Esophagus muscularis mucosa (tissue), 4 donors: ENCODE results near the gene SIGLEC11.

Experiments used
- EP300 ChIP-seq: sonication (generic); formaldehyde crosslinking; IDR thresholded peaks from one replicate; pipeline ENCODE4 v1.6.1; 2017; ENCODE audit warnings: antibody characterized with exemption
- POLR2A ChIP-seq: fragments of 450-650 bp; IDR thresholded peaks from one replicate; pipeline ENCODE4 v1.6.1; 2017; ENCODE audit warnings: antibody characterized with exemption, moderate library complexity, mild to moderate bottlenecking, low read depth
- POLR2AphosphoS5 ChIP-seq, 2 donors: sonication (generic); formaldehyde crosslinking; IDR thresholded peaks; one replicate each; pipeline ENCODE4 v1.6.1; 2017; ENCODE audit warnings: antibody characterized with exemption in 2 of 2
- TF ChIP-seq, protein P1 (sequence below), 3 experiments: fragments of 200-600 bp in 2 of 3; fragments of 450-650 bp in 1 of 3; sonication (generic) in 2 of 3; IDR thresholded peaks; one replicate each; pipeline ENCODE4 v1.5.1; 2017 to 2019; ENCODE audit warnings: antibody characterized with exemption in 3 of 3, mild to moderate bottlenecking in 2 of 3, moderate library complexity in 1 of 3

DNA sequence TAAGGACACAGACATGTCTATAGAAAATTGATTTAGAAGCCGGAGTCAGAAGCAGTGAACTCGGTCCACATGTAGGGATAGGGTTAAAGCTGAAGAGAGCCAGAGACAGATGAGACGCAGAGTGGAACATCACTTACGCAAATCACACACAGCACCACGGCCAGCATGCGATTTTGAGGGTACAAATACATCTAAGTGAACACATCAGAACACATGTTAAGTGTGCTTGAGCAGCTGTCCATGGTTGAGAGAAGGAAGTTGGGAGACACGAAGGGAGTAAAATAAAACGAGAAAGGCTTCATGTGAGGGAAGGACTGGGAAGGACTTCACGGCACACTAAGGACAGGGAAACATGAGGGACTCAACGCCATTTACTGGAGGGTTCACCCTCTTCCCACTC lies 25.4 kb upstream of the SIGLEC11 start:
- TF ChIP-seq POLR2A: no peak
- TF ChIP-seq POLR2AphosphoS5 (IDR thresholded peaks at IDR 0.05): no peak
- no peak for TF ChIP-seq EP300
- TF ChIP-seq, protein P1, sequence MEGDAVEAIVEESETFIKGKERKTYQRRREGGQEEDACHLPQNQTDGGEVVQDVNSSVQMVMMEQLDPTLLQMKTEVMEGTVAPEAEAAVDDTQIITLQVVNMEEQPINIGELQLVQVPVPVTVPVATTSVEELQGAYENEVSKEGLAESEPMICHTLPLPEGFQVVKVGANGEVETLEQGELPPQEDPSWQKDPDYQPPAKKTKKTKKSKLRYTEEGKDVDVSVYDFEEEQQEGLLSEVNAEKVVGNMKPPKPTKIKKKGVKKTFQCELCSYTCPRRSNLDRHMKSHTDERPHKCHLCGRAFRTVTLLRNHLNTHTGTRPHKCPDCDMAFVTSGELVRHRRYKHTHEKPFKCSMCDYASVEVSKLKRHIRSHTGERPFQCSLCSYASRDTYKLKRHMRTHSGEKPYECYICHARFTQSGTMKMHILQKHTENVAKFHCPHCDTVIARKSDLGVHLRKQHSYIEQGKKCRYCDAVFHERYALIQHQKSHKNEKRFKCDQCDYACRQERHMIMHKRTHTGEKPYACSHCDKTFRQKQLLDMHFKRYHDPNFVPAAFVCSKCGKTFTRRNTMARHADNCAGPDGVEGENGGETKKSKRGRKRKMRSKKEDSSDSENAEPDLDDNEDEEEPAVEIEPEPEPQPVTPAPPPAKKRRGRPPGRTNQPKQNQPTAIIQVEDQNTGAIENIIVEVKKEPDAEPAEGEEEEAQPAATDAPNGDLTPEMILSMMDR (IDR thresholded peaks at IDR 0.05): no peak
